Stimulated activated effector memory CD8-positive, alpha-beta T cell treated with anti-CD3 and anti-CD28 coated beads, Interleukin-12 subunit alpha, Interleukin-12 subunit beta, amount 100 ng/mL, for 72 hours (primary cell): Measurements from ENCODE around the gene GALNT14.
A peak's percentile ranks its signal among the peaks of the same experiment; 100 is the strongest.

Experiments used
- ATAC-seq: fragments of 150-1000 bp; cut with Tn5 transposase; 2 replicates; pipeline ENCODE4 v1.10.0; 2021
- DNase-seq, 2 donors: peaks; one replicate each; pipeline ENCODE4 v3.0.0; 2021 to 2022; ENCODE audit warnings: low spot score in 2 of 2
- H3K27ac Mint-ChIP-seq: one replicate; pipeline ENCODE4 v1.8.0; 2022; ENCODE audit warnings: mild to moderate bottlenecking, mixed read lengths
- H3K36me3 Mint-ChIP-seq: one replicate; pipeline ENCODE4 v1.8.0; 2022; ENCODE audit warnings: mild to moderate bottlenecking, mixed read lengths
- H3K4me1 Mint-ChIP-seq: one replicate; pipeline ENCODE4 v1.8.0; 2022; ENCODE audit warnings: mixed read lengths
- H3K4me3 Mint-ChIP-seq: one replicate; pipeline ENCODE4 v1.8.0; 2022; ENCODE audit warnings: mild to moderate bottlenecking, mixed read lengths
- H3K9me3 Mint-ChIP-seq: one replicate; pipeline ENCODE4 v1.8.0; 2022; ENCODE audit warnings: mixed read lengths

The GALNT14 gene

GRCh38 chr2:31141443-31142085 lies 3.3 kb upstream of the GALNT14 start:
- H3K4me3 Mint-ChIP-seq, result no peak overlapping the region
- H3K27ac Mint-ChIP-seq, result no peak overlapping the region
- no peaks in the 10 kb centered on the region for H3K9me3 Mint-ChIP-seq
- ATAC-seq (no peak), DNase-seq (no peak)
- peaks cover 5% of the 10 kb centered on the region for H3K4me1 Mint-ChIP-seq
- H3K36me3 Mint-ChIP-seq, result no peaks in the 10 kb centered on the region

GRCh38 chr2:31140151-31140550 lies 1.9 kb upstream of the GALNT14 start:
- H3K9me3 Mint-ChIP-seq, result no peaks in the 10 kb centered on the region
- no peak for DNase-seq
- H3K4me3 Mint-ChIP-seq, result no peak overlapping the region
- no peaks in the 10 kb centered on the region for H3K36me3 Mint-ChIP-seq
- no peak overlapping the region for H3K27ac Mint-ChIP-seq
- ATAC-seq, result no peak
- H3K4me1 Mint-ChIP-seq, result peaks cover 8% of the 10 kb centered on the region

- ATAC-seq, result no peak
- H3K36me3 Mint-ChIP-seq, result no peaks in the 10 kb centered on the region
- H3K4me1 Mint-ChIP-seq, result peaks cover 8% of the 10 kb centered on the region
- H3K4me3 Mint-ChIP-seq, result no peak overlapping the region
- no peak overlapping the region for H3K27ac Mint-ChIP-seq
- no peaks in the 10 kb centered on the region for H3K9me3 Mint-ChIP-seq
- DNase-seq, result no peak
Measured at GRCh38 chr2:31139671-31140070, 1.4 kb upstream of the GALNT14 start.

GRCh38 chr2:31137211-31138036 lies 816 bp downstream of the GALNT14 start:
- DNase-seq (no peak), ATAC-seq (peak; percentile 3)
- Mint-ChIP-seq H3K4me1 (peaks cover 8% of the 10 kb centered on the region), H3K27ac (no peak overlapping the region), H3K9me3 (no peaks in the 10 kb centered on the region), H3K36me3 (no peaks in the 10 kb centered on the region), H3K4me3 (peak overlapping the region; percentile 61)

- peaks cover 8% of the 10 kb centered on the region for H3K4me1 Mint-ChIP-seq
- H3K4me3 Mint-ChIP-seq, result peak overlapping the region; percentile 61
- ATAC-seq (no peak), DNase-seq (no peak)
- no peaks in the 10 kb centered on the region for H3K36me3 Mint-ChIP-seq
- H3K9me3 Mint-ChIP-seq, result no peaks in the 10 kb centered on the region
- no peak overlapping the region for H3K27ac Mint-ChIP-seq
Measured at GRCh38 chr2:31136732-31137131, 1.5 kb downstream of the GALNT14 start.

GRCh38 chr2:31136000-31136399 lies 2.2 kb downstream of the GALNT14 start:
- H3K4me3 Mint-ChIP-seq, result no peak overlapping the region

GRCh38 chr2:31134480-31134879 lies 3.8 kb downstream of the GALNT14 start:
- Mint-ChIP-seq H3K4me1 (peaks cover 8% of the 10 kb centered on the region), H3K9me3 (no peaks in the 10 kb centered on the region), H3K4me3 (no peak overlapping the region), H3K27ac (no peak overlapping the region), H3K36me3 (no peaks in the 10 kb centered on the region)
- ATAC-seq, result no peak
- no peak for DNase-seq

More at GRCh38 chr2:31136000-31136399, 2.2 kb downstream of the GALNT14 start:
- no peaks in the 10 kb centered on the region for H3K9me3 Mint-ChIP-seq
- DNase-seq (no peak), ATAC-seq (no peak)
- peaks cover 8% of the 10 kb centered on the region for H3K4me1 Mint-ChIP-seq
- no peaks in the 10 kb centered on the region for H3K36me3 Mint-ChIP-seq
- no peak overlapping the region for H3K27ac Mint-ChIP-seq

- Mint-ChIP-seq H3K36me3 (no peaks in the 10 kb centered on the region), H3K27ac (no peak overlapping the region), H3K4me1 (peaks cover 8% of the 10 kb centered on the region), H3K4me3 (no peak overlapping the region), H3K9me3 (no peaks in the 10 kb centered on the region)
- no peak for ATAC-seq
- no peak for DNase-seq
Measured at GRCh38 chr2:31132786-31133185, 5.5 kb downstream of the GALNT14 start.

- no peak overlapping the region for H3K27ac Mint-ChIP-seq
- H3K4me1 Mint-ChIP-seq, result peaks cover 6% of the 10 kb centered on the region
- H3K36me3 Mint-ChIP-seq, result no peaks in the 10 kb centered on the region
- H3K4me3 Mint-ChIP-seq, result no peak overlapping the region
- DNase-seq (no peak), ATAC-seq (no peak)
- H3K9me3 Mint-ChIP-seq, result no peaks in the 10 kb centered on the region
Measured at GRCh38 chr2:31131871-31132270, 6.4 kb downstream of the GALNT14 start.

- Mint-ChIP-seq H3K27ac (no peak overlapping the region), H3K36me3 (no peaks in the 10 kb centered on the region), H3K9me3 (no peaks in the 10 kb centered on the region), H3K4me3 (no peak overlapping the region), H3K4me1 (no peaks in the 10 kb centered on the region)
- DNase-seq (no peak), ATAC-seq (no peak)
Measured at GRCh38 chr2:31129375-31130171, 8.7 kb downstream of the GALNT14 start.

GRCh38 chr2:31127931-31128330 lies 10.3 kb downstream of the GALNT14 start:
- ATAC-seq, result no peak

GRCh38 chr2:31125918-31126695 lies 12.1 kb downstream of the GALNT14 start:
- Mint-ChIP-seq H3K9me3 (no peaks in the 10 kb centered on the region), H3K4me3 (no peak overlapping the region), H3K4me1 (no peaks in the 10 kb centered on the region), H3K36me3 (no peaks in the 10 kb centered on the region), H3K27ac (no peak overlapping the region)
- DNase-seq, result no peak
- ATAC-seq, result no peak

More at GRCh38 chr2:31127931-31128330, 10.3 kb downstream of the GALNT14 start:
- Mint-ChIP-seq H3K36me3 (no peaks in the 10 kb centered on the region), H3K9me3 (no peaks in the 10 kb centered on the region), H3K4me3 (no peak overlapping the region), H3K4me1 (no peaks in the 10 kb centered on the region), H3K27ac (no peak overlapping the region)
- no peak for DNase-seq

GRCh38 chr2:31124904-31125303 lies 13.3 kb downstream of the GALNT14 start:
- H3K9me3 Mint-ChIP-seq, result no peaks in the 10 kb centered on the region
- H3K4me1 Mint-ChIP-seq, result no peaks in the 10 kb centered on the region
- no peak overlapping the region for H3K4me3 Mint-ChIP-seq
- H3K27ac Mint-ChIP-seq, result no peak overlapping the region
- H3K36me3 Mint-ChIP-seq, result no peaks in the 10 kb centered on the region
- DNase-seq (no peak), ATAC-seq (peak; percentile 5)

- Mint-ChIP-seq H3K9me3 (no peaks in the 10 kb centered on the region), H3K4me1 (no peaks in the 10 kb centered on the region), H3K4me3 (no peak overlapping the region), H3K36me3 (no peaks in the 10 kb centered on the region), H3K27ac (no peak overlapping the region)
- ATAC-seq, result no peak
- DNase-seq, result no peak
Measured at GRCh38 chr2:31122133-31122532, 16.1 kb downstream of the GALNT14 start.

- no peaks in the 10 kb centered on the region for H3K4me1 Mint-ChIP-seq
- no peaks in the 10 kb centered on the region for H3K36me3 Mint-ChIP-seq
- no peak overlapping the region for H3K4me3 Mint-ChIP-seq
- DNase-seq (no peak), ATAC-seq (no peak)
- H3K27ac Mint-ChIP-seq, result no peak overlapping the region
- no peaks in the 10 kb centered on the region for H3K9me3 Mint-ChIP-seq
Measured at GRCh38 chr2:31113765-31114164, 24.5 kb downstream of the GALNT14 start.
